HS-27A (cell line): Measurements from ENCODE around the gene CCNQ.

ENCODE experiments used
- DNase-seq: peaks from one replicate; pipeline ENCODE4 v3.0.0-alpha.2; 2012; ENCODE audit warnings: low read depth, missing footprints

CCNQ gene

DNA sequence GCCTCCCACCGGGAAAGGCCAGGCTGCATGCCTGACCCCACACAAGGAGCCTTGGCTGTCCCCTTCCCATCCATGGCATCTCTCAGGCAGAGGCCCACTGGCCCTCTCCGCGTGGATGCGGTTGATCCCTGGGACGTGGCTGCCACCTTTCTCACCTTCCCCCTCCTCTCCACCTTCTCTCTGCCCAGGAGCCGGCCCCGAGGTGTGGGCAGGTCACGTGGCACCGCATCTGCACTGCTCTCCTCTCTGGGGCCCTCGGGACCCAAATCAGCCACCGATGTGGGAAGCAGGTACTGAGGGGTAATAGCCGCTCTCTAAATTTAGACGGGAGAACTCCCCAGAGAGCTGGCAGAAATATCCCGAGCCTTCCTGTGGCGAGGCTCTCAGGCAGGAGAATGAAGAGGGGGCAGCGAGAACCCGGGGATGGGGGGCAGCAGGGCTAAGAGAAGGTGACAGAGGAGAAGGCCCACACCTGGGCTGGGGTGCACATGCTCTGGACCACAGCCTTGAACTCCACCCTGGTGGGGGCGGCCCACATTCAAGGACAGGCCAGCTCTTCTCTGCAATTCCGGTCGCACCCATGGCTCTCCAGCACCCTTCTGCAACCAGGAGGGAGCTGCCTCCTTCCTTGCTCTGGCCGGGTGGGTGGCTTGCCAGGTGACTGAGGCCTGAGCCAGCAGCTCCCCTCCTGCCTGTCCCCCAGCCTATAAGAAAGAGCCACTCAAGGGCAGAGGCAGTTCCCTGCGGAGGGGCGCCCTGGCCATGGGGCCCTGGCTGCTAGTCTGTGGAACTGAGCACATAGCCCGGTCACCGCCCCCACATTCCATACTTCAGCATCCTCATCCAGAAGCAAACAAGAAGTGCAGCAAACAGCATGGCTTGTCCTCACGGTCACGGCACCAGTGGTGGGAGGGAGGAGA is 38.4 kb upstream of the CCNQ start:
- DNase-seq, result no peak

DNA sequence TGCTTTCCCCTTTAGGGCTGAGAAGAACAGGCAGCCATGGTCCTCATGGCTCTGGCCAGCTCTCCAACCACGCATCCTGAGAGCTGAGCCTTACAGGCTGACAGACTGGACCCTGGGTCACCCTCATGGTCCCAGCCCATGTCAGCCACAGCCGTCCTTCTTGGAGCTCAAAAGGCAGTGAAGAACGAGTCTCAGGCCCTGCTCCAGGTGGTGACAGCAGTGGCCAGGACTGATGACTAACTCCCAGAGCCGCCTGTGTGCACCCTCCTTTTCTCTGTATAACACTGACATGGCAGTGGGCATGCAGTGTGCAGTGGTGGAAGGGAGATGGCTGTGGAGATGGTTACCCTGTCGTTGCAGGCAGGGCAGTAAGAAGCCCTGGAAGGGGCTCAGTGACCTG is 37.8 kb upstream of the CCNQ start:
- no peak for DNase-seq

DNA sequence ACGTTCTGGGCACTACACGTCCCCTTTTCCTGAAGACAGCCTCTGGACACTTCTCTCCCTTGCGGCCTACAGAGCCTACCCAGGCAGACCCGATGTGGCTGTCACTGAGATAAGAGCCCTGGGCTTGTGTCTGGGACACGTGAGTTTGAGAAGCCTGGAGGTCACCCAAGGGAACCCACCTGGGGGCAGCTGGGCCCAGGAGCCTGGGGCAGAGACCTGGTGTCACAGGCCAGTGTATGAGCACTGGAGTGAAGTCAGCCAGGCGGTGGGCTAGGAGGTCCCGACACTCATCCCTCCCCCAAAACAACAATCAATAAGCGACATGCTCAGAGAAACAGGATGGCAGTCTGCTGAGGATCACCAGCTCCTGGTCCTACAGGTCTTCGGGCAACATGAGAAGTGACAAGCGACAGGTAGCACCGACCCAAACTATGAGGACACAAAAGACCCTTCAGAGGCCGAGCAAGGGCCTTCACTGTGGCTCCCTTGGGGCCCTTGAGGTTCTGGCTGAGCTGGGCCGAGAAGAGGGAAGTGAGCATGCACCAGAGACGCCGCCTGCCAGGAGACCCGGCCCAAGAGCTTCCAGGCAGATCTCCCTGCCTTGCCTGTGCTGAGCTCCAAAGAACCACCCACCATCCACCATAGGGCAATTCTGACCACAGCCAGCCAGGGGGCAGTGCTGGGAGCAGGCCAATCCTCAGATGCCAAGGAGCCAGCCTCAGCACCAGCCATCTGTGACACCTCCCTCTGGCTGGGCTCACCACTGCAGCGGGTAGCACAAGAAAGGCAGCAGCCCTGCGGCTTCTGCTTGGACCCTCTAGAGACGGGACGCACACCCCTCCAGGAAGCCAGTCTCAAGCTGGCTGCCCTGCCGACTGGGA is 37.1 kb upstream of the CCNQ start:
- DNase-seq, result no peak

DNA sequence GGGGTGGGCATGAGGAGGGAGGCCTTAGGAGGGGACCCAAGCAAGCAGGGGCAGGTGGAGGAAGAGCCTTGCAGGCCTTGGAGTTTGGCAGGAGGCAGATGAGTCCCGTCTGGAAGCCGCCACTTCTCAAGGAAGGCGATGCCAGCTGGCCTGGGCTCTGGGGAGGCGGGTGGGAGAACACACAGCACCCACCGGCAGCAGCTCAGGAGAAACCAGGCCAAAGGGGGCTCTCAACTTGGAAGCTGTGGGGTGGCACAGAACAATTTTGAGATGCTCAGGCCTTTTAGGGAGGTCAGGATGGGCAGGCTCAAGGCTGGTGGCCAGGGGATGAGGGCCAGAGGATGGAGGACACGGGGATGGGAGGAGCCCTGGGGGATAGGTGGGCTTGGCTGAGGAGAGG is 36.4 kb upstream of the CCNQ start:
- no peak for DNase-seq

DNA sequence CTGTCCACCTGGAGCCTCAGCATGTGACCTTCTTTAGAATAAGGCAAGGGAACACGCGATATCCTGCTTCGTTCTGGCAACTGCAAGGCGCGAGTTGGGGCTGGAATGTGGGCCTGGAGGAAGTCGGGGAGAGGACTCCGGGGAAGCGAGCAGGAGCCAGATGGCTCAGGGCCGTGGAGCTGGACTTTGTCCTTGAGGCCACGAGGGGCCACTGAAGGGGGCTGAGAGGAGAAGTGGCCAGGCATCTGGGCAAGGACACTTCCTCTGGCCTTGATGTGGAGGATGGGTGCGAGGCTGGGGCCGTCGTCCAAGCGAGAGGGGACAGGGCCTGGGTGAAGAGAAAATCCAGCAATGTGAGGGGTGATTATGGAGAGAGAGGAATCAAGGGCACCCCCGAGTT is 35.9 kb upstream of the CCNQ start:
- DNase-seq, result no peak

DNA sequence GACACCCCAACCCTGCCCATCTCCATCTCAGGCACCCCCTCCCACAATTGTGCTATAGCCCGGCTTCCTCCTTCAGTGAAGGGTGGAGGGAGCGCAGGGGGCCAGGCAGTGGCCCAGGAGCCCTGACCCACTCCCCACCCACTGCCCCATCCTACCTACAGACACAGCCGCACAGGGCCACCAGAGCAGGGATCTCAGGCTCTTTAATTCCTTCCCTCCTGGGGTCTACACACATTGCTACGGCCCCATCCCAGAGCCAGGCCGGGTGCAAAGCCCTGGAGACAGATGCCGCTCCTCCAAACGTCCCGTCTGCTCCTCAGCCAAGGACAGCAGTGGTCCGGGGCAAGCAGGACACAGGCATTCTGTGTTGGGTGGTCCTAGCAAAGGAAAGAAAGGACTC is 35.3 kb upstream of the CCNQ start:
- DNase-seq, result no peak

DNA sequence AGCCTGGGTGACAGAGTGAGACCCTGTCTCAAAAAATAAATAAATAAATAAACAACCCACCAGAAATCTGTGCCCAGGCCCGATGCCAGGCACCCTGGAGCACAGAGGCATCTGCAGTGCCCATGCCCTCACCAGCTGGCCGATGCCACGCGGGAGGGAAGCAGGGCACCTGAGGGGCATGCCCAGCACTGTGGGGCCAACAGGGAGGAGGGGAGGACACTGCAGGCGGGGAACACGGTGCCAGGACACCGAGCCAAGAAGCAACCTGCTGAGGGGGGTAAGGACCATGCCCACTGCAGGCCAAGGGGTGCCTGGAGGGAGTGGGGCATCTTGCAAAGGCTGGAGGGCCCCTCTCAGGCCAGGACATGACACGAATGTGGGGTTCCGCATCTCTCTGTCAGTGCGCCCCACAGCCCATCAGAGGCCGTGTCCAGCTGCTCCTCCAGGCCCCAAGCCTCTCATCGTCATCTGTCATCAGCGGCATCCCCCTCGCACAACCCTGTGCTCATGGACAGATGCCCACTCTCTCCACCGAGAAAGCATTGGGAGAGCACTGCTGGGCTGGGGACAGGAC is 34.8 kb upstream of the CCNQ start:
- DNase-seq, result no peak

DNA sequence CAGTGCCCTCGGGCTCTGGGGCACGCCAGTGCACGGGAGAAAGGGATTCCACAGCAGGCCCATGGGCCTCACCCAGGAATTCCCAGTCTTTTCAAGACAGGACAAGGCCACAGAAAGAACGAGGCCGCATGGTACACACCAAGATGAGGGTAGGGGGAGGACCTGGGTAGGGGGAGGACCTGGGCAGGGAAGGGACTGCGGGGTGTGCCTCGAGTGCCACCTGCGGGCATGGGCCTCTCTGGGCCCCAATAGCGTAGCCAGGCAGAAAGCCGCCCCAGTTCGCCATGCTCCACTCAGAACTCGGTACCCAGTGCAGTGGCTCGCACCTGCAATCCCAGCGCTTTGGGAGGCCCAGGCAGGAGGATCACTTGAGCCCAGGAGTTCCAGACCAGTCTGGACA is 34.1 kb upstream of the CCNQ start:
- DNase-seq, result no peak

DNA sequence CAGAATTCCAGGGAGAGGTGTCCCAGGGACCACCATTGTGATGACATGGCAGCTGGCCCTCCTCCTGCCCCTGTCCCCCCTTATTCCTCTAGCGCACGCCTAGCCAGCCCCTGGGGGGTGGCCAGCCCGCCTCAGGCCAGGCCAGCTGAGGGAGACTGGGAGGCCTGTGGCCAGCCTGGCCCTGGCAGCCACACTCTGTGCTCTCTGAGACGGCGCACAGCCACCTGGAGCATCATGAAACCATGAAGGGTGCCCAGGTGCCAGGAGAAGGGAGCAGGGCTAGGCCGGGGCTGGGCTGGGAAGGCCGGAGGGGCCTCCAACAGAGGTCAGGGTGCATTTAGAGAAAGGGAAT is 33.6 kb upstream of the CCNQ start:
- no peak for DNase-seq

DNA sequence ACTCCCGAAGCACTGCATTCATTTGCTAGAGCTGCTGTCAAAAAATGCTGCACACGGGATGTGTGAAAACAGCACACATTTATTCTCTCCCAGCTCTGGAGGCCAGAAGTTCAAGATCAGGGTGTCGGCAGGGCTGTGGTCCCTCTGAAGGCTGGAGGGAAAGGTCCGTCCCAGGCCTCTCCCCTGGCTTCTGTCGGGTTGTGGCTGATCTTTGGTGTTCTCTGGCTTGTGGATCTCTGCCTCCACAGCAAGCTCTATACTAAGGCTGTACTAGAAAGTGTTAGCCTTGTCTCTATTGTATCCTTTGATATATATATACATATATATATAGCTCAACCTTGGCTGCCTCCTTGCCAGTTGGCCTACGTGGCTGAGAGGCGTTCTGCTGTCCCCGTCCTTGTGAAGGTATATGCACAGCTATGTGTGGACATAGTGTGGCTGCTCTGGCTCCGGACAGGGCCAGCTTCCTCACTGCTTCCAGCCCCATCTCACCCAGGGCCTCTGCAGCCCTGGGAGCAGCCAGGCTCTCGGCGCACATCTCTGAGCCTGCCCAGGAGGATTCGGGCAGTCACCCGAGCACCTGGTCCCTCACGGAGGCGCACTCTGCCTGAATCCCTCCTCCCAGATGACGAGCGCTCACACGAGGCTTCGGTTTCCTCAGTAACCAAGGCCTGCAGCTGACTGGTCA is 33.1 kb upstream of the CCNQ start:
- DNase-seq, result no peak

DNA sequence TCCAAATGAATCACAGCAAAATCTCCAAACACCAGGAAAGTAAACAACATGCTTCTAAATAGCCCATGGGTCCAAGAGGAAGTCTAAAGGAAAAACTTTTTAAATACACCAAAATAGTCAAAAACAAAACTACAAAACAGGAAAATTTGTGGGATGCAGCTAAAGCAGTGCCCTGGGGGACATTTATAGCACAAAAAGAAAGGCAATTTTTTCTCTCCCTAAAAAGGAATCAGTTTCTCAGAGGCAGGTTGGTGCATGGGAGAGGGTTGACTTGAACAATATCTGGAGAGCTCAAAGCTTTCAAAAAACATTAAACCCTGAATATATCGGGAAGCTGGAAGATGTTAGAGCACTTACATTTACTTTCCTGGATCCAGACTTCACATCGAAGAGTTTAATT is 32.4 kb upstream of the CCNQ start:
- no peak for DNase-seq

DNA sequence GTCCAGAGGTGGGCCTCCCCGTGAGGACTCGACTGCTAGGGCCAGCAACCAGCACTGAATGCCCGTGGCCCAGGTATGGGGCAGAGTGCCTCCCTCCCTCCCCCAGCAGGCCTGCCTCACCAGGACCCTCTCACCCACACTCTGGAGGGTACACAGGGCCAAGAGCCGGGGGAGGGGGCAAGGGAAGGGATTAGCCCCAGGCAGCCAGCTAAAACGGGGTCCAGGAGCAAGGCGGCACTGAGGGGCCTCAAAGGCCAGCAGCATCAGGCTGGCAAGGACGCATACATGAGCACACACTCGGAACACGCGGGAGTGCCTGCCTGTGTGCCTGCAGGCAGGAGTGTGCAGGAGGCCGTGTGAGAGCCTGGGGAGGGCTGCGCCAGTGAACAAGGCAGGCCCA is 29.7 kb upstream of the CCNQ start:
- DNase-seq, result no peak

DNA sequence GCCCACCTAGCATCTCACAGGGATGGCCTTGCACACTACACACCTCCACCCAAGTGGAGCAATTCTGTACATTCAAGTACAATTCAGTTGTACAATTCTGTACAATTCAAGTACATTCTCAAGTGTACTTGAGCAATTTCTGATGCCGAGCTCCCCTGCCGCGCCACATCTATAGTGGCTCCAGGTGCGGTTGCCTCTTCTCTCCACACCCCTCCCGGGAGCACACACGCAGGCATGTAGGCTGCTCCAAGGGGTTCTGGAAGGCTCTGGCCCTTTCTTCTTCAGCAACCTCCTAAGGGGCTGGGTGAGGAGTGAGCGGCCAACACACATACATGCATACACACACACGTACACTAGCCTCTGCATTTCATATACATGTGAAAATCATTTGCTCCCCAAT is 29.2 kb upstream of the CCNQ start:
- DNase-seq, result no peak

DNA sequence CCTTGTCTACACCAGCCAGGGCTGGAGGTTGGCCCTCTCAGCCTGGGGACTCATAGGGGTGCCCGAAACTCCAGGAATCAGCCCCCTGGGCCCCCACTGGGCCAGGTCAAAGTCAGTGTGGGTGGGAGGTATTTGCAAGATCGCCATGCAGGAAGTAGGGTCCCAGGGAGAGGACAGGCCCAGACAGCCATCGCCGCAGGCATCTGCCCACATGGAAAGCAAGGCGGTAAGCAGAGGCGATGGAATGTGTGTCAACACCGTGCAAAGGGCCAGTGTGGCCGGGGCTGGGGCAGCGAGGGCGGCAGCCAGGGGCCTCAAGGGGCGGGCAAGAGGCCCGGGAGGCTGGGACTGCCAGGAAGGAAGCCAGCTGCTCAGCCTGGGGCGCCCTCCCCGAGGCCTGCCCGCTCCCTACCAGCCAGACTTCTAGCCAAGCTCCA is 28.8 kb upstream of the CCNQ start:
- DNase-seq, result no peak

DNA sequence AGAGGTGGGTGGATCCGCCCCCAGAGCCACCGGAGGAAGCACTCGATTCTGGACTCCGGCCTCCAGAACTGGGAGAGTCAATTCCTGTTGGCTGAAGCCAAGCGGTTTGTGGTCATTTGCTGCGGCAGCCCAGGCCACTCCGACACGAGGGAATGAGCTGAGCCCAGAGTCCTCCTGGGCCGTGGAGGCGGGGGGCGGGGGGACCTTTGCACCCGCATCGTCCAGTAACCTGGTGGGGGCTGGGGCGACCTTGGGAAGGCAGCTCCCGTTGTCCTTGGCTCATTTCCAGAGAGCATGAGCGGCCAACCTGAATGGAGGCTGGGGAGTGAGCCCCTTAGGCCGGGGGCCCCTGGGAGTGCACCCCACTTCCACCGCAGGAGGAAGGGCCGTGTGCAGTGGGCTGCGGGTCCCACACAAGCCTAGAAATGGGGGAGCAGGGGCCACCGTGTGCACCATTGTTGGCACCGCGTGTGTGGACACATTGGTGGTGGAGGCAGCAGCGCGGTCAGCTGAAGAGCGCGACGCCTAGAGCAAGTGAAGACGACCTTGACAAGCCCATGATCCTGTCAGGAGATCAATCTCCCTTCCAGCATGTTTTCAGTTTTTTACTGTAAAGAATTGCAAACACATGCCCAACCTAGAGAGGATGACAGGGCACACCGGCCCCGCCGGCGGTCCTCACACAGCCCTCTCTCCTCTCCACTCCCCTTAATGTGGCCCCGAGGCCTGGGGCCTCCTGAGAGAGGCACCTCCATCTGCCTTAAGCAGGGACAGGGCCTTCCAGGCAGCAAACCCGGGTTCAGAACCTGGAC is 28.1 kb upstream of the CCNQ start:
- DNase-seq, result no peak

DNA sequence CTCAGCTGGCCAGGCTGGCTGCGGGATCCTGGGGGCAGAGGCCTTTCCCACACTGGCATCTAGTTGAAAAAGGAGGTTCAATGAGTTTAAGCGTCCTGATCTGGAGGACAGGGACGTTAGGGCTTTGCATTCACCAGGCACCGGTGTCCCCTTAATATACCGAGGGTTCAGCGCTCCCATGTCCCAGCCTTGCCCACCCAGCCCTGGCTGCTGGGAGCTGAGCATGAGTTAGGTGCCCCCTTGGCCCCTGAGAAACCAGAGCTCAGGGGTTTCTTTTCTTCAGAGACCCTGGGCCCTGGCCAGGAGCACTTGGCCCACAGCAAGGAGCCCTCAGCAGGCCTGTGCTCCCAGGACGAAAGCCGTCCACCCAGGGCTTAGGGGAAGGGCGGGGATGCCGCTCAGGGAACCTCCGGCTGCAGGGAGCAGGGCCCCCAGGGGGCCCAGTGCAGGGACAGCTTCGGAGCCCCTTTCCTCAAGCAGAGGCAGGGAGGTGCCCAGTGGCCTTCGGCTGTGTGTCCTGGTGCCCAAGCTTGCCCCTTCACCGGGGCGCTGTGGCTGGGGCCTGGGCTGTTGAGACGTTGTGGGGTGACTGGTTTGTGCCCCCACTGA is 27.2 kb upstream of the CCNQ start:
- DNase-seq, result no peak

DNA sequence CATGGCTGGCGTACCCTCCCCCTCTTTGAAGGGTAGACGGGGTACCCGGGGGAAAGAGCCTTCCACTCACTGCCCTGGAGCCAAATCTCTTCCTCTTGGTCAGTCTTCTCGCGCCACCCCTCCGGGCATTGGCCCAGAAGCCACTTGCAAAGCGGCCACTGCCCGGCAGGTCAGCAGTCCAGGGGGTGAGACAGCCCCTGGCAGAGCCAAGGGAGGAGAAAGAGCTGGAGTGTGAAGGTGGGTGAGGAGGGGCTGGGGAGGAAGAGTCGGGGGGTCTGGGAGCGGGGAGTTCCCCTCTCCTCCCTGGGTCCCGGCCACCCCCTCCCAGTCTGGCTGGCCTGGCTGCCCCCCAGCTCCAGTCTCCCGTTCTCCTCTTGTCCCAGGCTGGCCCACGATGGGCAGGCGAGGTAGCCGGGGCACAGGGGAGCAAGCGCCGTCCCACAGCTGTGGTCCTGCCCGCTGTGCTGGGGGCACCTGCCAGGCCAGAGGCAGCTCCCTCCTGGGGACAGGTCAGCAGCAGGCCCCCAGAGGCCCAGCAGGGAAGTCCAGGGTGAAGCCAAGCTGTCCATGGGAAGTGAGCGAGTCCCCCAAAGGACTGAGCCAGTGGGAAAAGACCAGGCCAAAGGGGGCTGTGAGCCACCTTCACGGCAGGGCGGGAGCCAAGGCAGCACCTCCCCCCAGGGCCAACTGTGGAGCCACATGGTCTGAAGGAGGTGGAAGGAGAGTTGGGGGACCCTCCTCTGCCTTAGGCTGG is 26.5 kb upstream of the CCNQ start:
- no peak for DNase-seq

DNA sequence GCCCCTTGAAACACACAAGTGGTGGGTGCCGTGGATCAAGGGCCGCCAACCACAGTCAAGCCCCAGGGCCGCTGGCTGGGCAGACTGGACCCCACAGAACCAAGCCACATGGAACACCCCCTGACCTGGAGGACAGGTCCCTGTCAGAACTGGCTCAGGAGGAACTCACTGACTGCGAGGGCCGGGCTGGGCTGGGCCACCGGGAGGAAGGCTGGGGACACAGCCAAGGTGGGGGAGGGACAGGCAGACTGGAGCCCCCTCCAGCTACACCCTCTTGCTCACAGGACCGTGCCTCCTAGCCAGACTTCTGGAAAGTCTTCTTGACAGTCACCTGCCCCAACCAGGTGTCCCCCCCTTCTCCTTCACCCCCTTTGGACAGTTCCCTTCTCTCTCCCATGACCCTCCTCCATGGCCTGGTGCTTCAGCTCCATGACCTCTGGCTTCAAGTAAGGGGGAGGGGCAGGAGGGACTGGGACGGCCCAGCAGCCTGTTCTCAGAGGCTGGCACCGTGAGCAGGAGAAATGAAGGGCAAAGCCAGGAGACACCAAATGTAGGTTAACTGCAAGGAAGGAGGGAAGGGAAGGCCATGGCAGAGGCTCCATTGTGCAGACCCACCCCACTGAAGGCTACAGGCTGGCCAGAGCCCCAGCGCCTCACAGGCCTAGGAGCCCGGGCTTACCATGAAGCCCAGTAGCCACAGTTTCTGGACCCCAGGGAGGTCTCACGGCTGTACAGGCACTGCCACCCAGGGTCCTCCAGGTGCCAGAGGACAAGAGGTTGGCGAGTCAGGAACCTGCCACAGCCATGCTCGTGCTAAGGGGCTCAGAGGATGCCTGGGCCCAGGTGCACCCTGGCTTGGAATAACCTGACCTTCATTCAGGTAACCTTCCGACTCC is 25.5 kb upstream of the CCNQ start:
- DNase-seq, result no peak
